Heart right ventricle (tissue), 16 donors: ENCODE results near the gene CLSTN2. TPM values are rescaled to one million over a fixed set of nuclear protein-coding genes. Genes with fewer than 3 reads are reported as not detected.

Experiments used
- ATAC-seq, 8 donors: fragments of 200-7000 bp; cut with Tn5 transposase; one replicate each; pipeline ENCODE4 v1.9.1; 2020; ENCODE audit warnings: mild to moderate bottlenecking in 8 of 8, moderate library complexity in 8 of 8, moderate number of reproducible peaks in 1 of 8
- DNase-seq, 2 donors: peaks; one replicate each; pipeline ENCODE4 v3.0.0-alpha.2; 2020
- H3K27ac ChIP-seq, 10 donors: fragments of 200-600 bp; sonication (generic) in 2 of 10; one replicate each; pipeline versions ENCODE4 v1.5.0 to v1.8.0; 2020 to 2022; ENCODE audit warnings: mild to moderate bottlenecking in 3 of 10
- H3K27me3 ChIP-seq, 7 donors: fragments of 200-600 bp; one replicate each; pipeline ENCODE4 v1.8.0; 2021 to 2022; ENCODE audit warnings: mild to moderate bottlenecking in 2 of 7
- H3K36me3 ChIP-seq, 9 donors: fragments of 200-600 bp; sonication (generic) in 1 of 9; one replicate each; pipeline versions ENCODE4 v1.5.0 to v1.8.0; 2020 to 2022; ENCODE audit warnings: mild to moderate bottlenecking in 2 of 9
- H3K4me1 ChIP-seq, 9 donors: fragments of 200-600 bp; sonication (generic) in 1 of 9; one replicate each; pipeline versions ENCODE4 v1.5.0 to v1.8.0; 2020 to 2022; ENCODE audit warnings: mild to moderate bottlenecking in 4 of 9
- H3K4me3 ChIP-seq, 10 donors: fragments of 200-600 bp; sonication (generic) in 2 of 10; one replicate each; pipeline versions ENCODE4 v1.5.0 to v1.8.0; 2020 to 2022; ENCODE audit warnings: mild to moderate bottlenecking in 7 of 10, moderate library complexity in 2 of 10
- H3K9me3 ChIP-seq, 11 donors: fragments of 200-600 bp in 10 of 11; sonication (generic) in 2 of 11; one replicate each; pipeline versions ENCODE4 v1.5.0 to v1.8.0; 2013 to 2022; ENCODE audit warnings: mild to moderate bottlenecking in 2 of 11, control low read depth in 1 of 11, moderate library complexity in 1 of 11
- WGBS, 2 donors: extraction: QIAGEN DNeasy Blood & Tissue Kit; methylation state at CpG; one replicate each; pipeline ENCODE4 v1.1.7; 2013; ENCODE audit warnings: inconsistent platforms in 1 of 2; 5-methylcytosine and 5-hydroxymethylcytosine counted together
- intact Hi-C, 10 donors: fragments of 100-400 bp; cut with DNase I; formaldehyde crosslinking; loops; one replicate each; pipeline versions ENCODE4 v1.11.1 to v1.14.2; 2022
- polyA plus RNA-seq, 2 donors: library from polyadenylated mRNA; stranded (reverse); fragments of 200-250 nt; gene quantifications; one replicate each; pipeline ENCODE4 v1.2.3, GENCODE V29; 2013
- total RNA-seq, 10 donors: library from RNA; stranded (reverse); fragmentation: NEBNext Ultra II Directional in 3 of 10; extraction: Animal tissue kit (Norgen Biotek cat#: 25700) in 3 of 10; gene quantifications; one replicate each; pipeline versions ENCODE4 v1.2.1 to v1.2.4, GENCODE V29; 2021 to 2023
- TF ChIP-seq, protein P1 (sequence below), 9 donors: fragments of 200-600 bp; sonication (generic) in 2 of 9; IDR thresholded peaks; one replicate each; pipeline versions ENCODE4 v1.5.0 to v1.8.0; 2021 to 2022; ENCODE audit warnings: antibody characterized with exemption in 9 of 9, mild to moderate bottlenecking in 5 of 9, moderate library complexity in 1 of 9
- donor health status: Arrhythmogenic right ventricular cardiomyopathy.
- donor health status: ischemic (EF 13 %, LVEDD 7.1; RV severe dilation, severe dysfunction).
- donor health status: healthy with polysubstance abuse.
- donor health status: DM: no; HTN: yes; CAD: no.
- donor health status: DM: no; HTN: no; CAD: no.
- donor health status: ischemic (EF 25% LVEDD 6.9; RV normal size, moderate dysfunction).
- donor health status: ischemic (EF 25% LVEDD 5.7; RV mildly dilated, moderate dysfunction).
- donor health status: healthy.
- donor health status: DM: yes; HTN: yes; CAD: no.
- donor health status: Ischemic cardiomyopathy.
- donor health status: ischemic (EF 35%, LVEDD 5.7; RV mildly dilated, moderate dysfunction).
- donor health status: nonischemic (EF 11% LVEDD 7.7; RV severe dilation, severe dysfunction).
- donor health status: DM: yes; HTN: yes; CAD: no.
- donor health status: PGD.
- donor health status: ischemic (EF 29% LVEDD 5.4; RV normal size, mild dysfunction).
- donor health status: nonischemic (EF 23%, LVEDD 6.1; RV moderate dilation, normal function).

The CLSTN2 gene
- total and polyA plus RNA-seq, 12 donors = 0.57 to 10.7 (median 4.4) TPM

- Histone ChIP-seq H3K4me3 (no peak overlapping the region), H3K27me3 (no peaks in the 10 kb centered on the region), H3K4me1 (peaks cover 0 to 3% (median 0%) of the 10 kb centered on the region in 9 donors), H3K36me3 (no peaks in the 10 kb centered on the region), H3K27ac (no peak overlapping the region), H3K9me3 (no peaks in the 10 kb centered on the region)
- intact Hi-C loops = no loop called here
- TF ChIP-seq, protein P1, sequence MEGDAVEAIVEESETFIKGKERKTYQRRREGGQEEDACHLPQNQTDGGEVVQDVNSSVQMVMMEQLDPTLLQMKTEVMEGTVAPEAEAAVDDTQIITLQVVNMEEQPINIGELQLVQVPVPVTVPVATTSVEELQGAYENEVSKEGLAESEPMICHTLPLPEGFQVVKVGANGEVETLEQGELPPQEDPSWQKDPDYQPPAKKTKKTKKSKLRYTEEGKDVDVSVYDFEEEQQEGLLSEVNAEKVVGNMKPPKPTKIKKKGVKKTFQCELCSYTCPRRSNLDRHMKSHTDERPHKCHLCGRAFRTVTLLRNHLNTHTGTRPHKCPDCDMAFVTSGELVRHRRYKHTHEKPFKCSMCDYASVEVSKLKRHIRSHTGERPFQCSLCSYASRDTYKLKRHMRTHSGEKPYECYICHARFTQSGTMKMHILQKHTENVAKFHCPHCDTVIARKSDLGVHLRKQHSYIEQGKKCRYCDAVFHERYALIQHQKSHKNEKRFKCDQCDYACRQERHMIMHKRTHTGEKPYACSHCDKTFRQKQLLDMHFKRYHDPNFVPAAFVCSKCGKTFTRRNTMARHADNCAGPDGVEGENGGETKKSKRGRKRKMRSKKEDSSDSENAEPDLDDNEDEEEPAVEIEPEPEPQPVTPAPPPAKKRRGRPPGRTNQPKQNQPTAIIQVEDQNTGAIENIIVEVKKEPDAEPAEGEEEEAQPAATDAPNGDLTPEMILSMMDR (IDR thresholded peaks at IDR 0.05) = no peak
- ATAC-seq (no peak), DNase-seq (no peak)
- 79 to 89% methylated on average over 5 of the region's 5 CpGs for WGBS, 2 donors
These were observed 76.8 kb downstream of the CLSTN2 start for GRCh38 chr3:140011611-140012277.

GRCh38 chr3:140013220-140013619, 78.2 kb downstream of the CLSTN2 start:
- ATAC-seq (no peak), DNase-seq (no peak)

GRCh38 chr3:140014831-140015495, 80.0 kb downstream of the CLSTN2 start:
- Histone ChIP-seq H3K4me1 (no peaks in the 10 kb centered on the region), H3K36me3 (no peaks in the 10 kb centered on the region), H3K9me3 (no peaks in the 10 kb centered on the region), H3K4me3 (no peak overlapping the region), H3K27me3 (no peaks in the 10 kb centered on the region), H3K27ac (no peak overlapping the region)
- WGBS, 2 donors = 65 to 74% methylated on average over 3 of the region's 3 CpGs
- ATAC-seq (no peak), DNase-seq (no peak)
- intact Hi-C loops = no loop called here
- TF ChIP-seq, protein P1 (IDR thresholded peaks at IDR 0.05) = no peak

More at GRCh38 chr3:140013220-140013619, 78.2 kb downstream of the CLSTN2 start:
- Histone ChIP-seq H3K27me3 (no peaks in the 10 kb centered on the region), H3K36me3 (no peaks in the 10 kb centered on the region), H3K4me3 (no peak overlapping the region), H3K27ac (no peak overlapping the region), H3K9me3 (no peaks in the 10 kb centered on the region), H3K4me1 (peaks cover 0 to 3% (median 0%) of the 10 kb centered on the region in 9 donors)
- TF ChIP-seq, protein P1 (IDR thresholded peaks at IDR 0.05) = no peak
- intact Hi-C loops = no loop called here
- WGBS, 2 donors = 76 to 91% methylated on average over 5 of the region's 5 CpGs

GRCh38 chr3:140015741-140016140, 80.8 kb downstream of the CLSTN2 start:
- ATAC-seq (no peak), DNase-seq (no peak)
- no peak overlapping the region for H3K27ac ChIP-seq
- intact Hi-C loops = no loop called here
- WGBS, 2 donors = 67 to 79% methylated on average over 3 of the region's 3 CpGs
- no peaks in the 10 kb centered on the region for H3K9me3 ChIP-seq
- no peaks in the 10 kb centered on the region for H3K4me1 ChIP-seq
- H3K4me3 ChIP-seq = no peak overlapping the region
- TF ChIP-seq, protein P1 (IDR thresholded peaks at IDR 0.05) = no peak
- H3K27me3 ChIP-seq = no peaks in the 10 kb centered on the region
- H3K36me3 ChIP-seq = no peaks in the 10 kb centered on the region
